HEK293 (cell line): ENCODE results near the gene SFT2D2.
A peak's percentile ranks its signal among the peaks of the same experiment; 100 is the strongest.

Source experiments
- CTCF ChIA-PET: fragments of 350-600 bp; formaldehyde crosslinking; extraction: SDS; loops from one replicate; lab custom pipeline; 2021; ENCODE audit warnings: antibody characterized with exemption; lab: Yijun Ruan, JAX
- POLR2A ChIA-PET: fragments of 300-600 bp; formaldehyde crosslinking; extraction: SDS; loops from one replicate; lab custom pipeline; 2020; ENCODE audit warnings: antibody characterized with exemption, inconsistent platforms; lab: Yijun Ruan, JAX
- H3K27ac ChIP-seq: fragments of 200-500 bp; sonication (Bioruptor generic); 2 replicates; pipeline ENCODE4 v1.5.1; 2014; ENCODE audit warnings: low read depth, low read length, control low read depth, inconsistent platforms; ENCODE audit errors: extremely low read depth
- H3K36me3 ChIP-seq, 2 experiments: fragments of 200-500 bp in 1 of 2; sonication (Bioruptor generic) in 1 of 2; 1 replicate in 1 of 2; 2 replicates in 1 of 2; pipeline ENCODE4 v1.5.1; 2014 to 2017; ENCODE audit warnings: inconsistent platforms in 2 of 2, low read length in 2 of 2; ENCODE audit not compliant: control insufficient read depth in 2 of 2, insufficient read depth in 1 of 2
- H3K4me1 ChIP-seq: fragments of 200-500 bp; sonication (Bioruptor generic); 2 replicates; pipeline ENCODE4 v1.5.1; 2014; ENCODE audit warnings: mild to moderate bottlenecking, low read length, inconsistent platforms; ENCODE audit not compliant: control insufficient read depth, insufficient read depth
- H3K4me3 ChIP-seq: 2 replicates; pipeline ENCODE4 v1.5.1; 2011; ENCODE audit warnings: low read depth, mild to moderate bottlenecking, control low read depth, low read length, moderate library complexity
- H3K9me3 ChIP-seq: fragments of 200-500 bp; sonication (Bioruptor generic); 2 replicates; pipeline ENCODE4 v1.5.1; 2014; ENCODE audit warnings: low read depth, low read length, inconsistent platforms; ENCODE audit not compliant: control insufficient read depth, insufficient read depth
- ATF2 ChIP-seq: fragments of 450-650 bp; formaldehyde crosslinking; IDR thresholded peaks from 2 replicates; pipeline ENCODE4 v1.5.1; 2016; ENCODE audit warnings: missing biosample characterization, missing genetic modification characterization, low read depth
- FEZF1 ChIP-seq: fragments of 450-650 bp; formaldehyde crosslinking; IDR thresholded peaks from 2 replicates; pipeline ENCODE4 v1.5.1; 2016; ENCODE audit warnings: missing biosample characterization, missing genetic modification characterization
- HOXA7 ChIP-seq: sonication (generic); formaldehyde crosslinking; IDR thresholded peaks from 2 replicates; pipeline ENCODE4 v1.8.1; 2022; ENCODE audit warnings: missing genetic modification reagents, borderline replicate concordance
- KLF1 ChIP-seq: fragments of 450-650 bp; formaldehyde crosslinking; IDR thresholded peaks from 2 replicates; pipeline ENCODE4 v1.5.1; 2016; ENCODE audit warnings: missing biosample characterization, missing genetic modification characterization
- PBX3 ChIP-seq: sonication (generic); formaldehyde crosslinking; IDR thresholded peaks from 2 replicates; pipeline ENCODE4 v1.8.1; 2022; ENCODE audit warnings: mild to moderate bottlenecking, moderate library complexity, missing genetic modification reagents
- SETDB1 ChIP-seq: IDR thresholded peaks from one replicate; pipeline ENCODE4 v1.6.1; 2017; ENCODE audit warnings: mild to moderate bottlenecking, low read length, moderate library complexity, mixed read lengths; ENCODE audit not compliant: insufficient read length
- ZBTB11 ChIP-seq: fragments of 450-650 bp; formaldehyde crosslinking; conservative IDR thresholded peaks from 2 replicates; pipeline ENCODE4 v1.5.1; 2016; ENCODE audit warnings: low read depth, missing biosample characterization, missing genetic modification characterization
- ZBTB6 ChIP-seq: fragments of 450-650 bp; formaldehyde crosslinking; IDR thresholded peaks from 2 replicates; pipeline ENCODE4 v1.5.1; 2017; ENCODE audit warnings: missing biosample characterization, missing genetic modification characterization
- ZBTB7A ChIP-seq: fragments of 450-650 bp; formaldehyde crosslinking; IDR thresholded peaks from 2 replicates; pipeline ENCODE4 v1.5.1; 2016; ENCODE audit warnings: low read depth, missing biosample characterization, missing genetic modification characterization
- ZIC2 ChIP-seq: fragments of 450-650 bp; formaldehyde crosslinking; IDR thresholded peaks from 2 replicates; pipeline ENCODE4 v1.5.1; 2016; ENCODE audit warnings: missing biosample characterization, missing genetic modification characterization
- ZNF266 ChIP-seq: fragments of 450-650 bp; formaldehyde crosslinking; IDR thresholded peaks from 2 replicates; pipeline ENCODE4 v1.5.1; 2016; ENCODE audit warnings: missing biosample characterization, missing genetic modification characterization, low read depth
- ZNF324 ChIP-seq: fragments of 450-650 bp; formaldehyde crosslinking; IDR thresholded peaks from 2 replicates; pipeline ENCODE4 v1.5.1; 2016; ENCODE audit warnings: missing biosample characterization, missing genetic modification characterization
- ZNF433 ChIP-seq: fragments of 450-650 bp; formaldehyde crosslinking; IDR thresholded peaks from 2 replicates; pipeline ENCODE4 v1.5.1; 2016; ENCODE audit warnings: missing biosample characterization, missing genetic modification characterization, low read depth
- ZNF449 ChIP-seq: fragments of 450-650 bp; formaldehyde crosslinking; IDR thresholded peaks from 2 replicates; pipeline ENCODE4 v1.5.1; 2017; ENCODE audit warnings: missing biosample characterization, mild to moderate bottlenecking, missing genetic modification characterization, moderate library complexity
- ZNF548 ChIP-seq: fragments of 450-650 bp; formaldehyde crosslinking; IDR thresholded peaks from 2 replicates; pipeline ENCODE4 v1.5.1; 2016; ENCODE audit warnings: missing biosample characterization, missing genetic modification characterization
- ZNF555 ChIP-seq: fragments of 450-650 bp; formaldehyde crosslinking; conservative IDR thresholded peaks from 2 replicates; pipeline ENCODE4 v1.5.1; 2017; ENCODE audit warnings: missing biosample characterization, mild to moderate bottlenecking, missing genetic modification characterization, inconsistent platforms
- ZNF629 ChIP-seq: fragments of 450-650 bp; formaldehyde crosslinking; IDR thresholded peaks from 2 replicates; pipeline ENCODE4 v1.5.1; 2017; ENCODE audit warnings: missing biosample characterization, missing genetic modification characterization
- ZNF639 ChIP-seq: fragments of 450-650 bp; formaldehyde crosslinking; IDR thresholded peaks from 2 replicates; pipeline ENCODE4 v1.5.1; 2016; ENCODE audit warnings: missing biosample characterization, missing genetic modification characterization
- ZNF692 ChIP-seq: fragments of 450-650 bp; formaldehyde crosslinking; IDR thresholded peaks from 2 replicates; pipeline ENCODE4 v1.5.1; 2016; ENCODE audit warnings: missing biosample characterization, missing genetic modification characterization
- ZNF768 ChIP-seq: fragments of 450-650 bp; formaldehyde crosslinking; IDR thresholded peaks from 2 replicates; pipeline ENCODE4 v1.5.1; 2018; ENCODE audit warnings: missing biosample characterization, mild to moderate bottlenecking, missing genetic modification characterization
- ZNF792 ChIP-seq: fragments of 450-650 bp; formaldehyde crosslinking; IDR thresholded peaks from 2 replicates; pipeline ENCODE4 v1.5.1; 2016; ENCODE audit warnings: missing biosample characterization, missing genetic modification characterization
- ZSCAN4 ChIP-seq: fragments of 450-650 bp; formaldehyde crosslinking; IDR thresholded peaks from 2 replicates; pipeline ENCODE4 v1.5.1; 2017; ENCODE audit warnings: missing biosample characterization, missing genetic modification characterization

SFT2D2 gene

GRCh38 chr1:168178227-168178637 is 47.6 kb upstream of the SFT2D2 start (continued):
- no peak for TF ChIP-seq ZSCAN4 (tag by site-specific recombination)
- no peak for TF ChIP-seq ZNF449 (tag by site-specific recombination)
- peak; percentile 70 for TF ChIP-seq ZNF548 (tag by site-specific recombination)
- TF ChIP-seq ZNF266: no peak
- no peak for TF ChIP-seq FEZF1 (tag by site-specific recombination)
- TF ChIP-seq ZBTB6 (tag by site-specific recombination): no peak; the same call in 1 of the 2 replicates
- no peak for TF ChIP-seq ZNF792
- TF ChIP-seq ZBTB11 (tag by site-specific recombination): no peak
- TF ChIP-seq ZNF692 (tag by site-specific recombination): peak; percentile 76; the same call in 1 of the 2 replicates
- no peak for TF ChIP-seq ZBTB7A (tag by site-specific recombination)
- TF ChIP-seq SETDB1: peak; percentile 22
- no peak for TF ChIP-seq HOXA7 (CRISPR knock-in tag)
- TF ChIP-seq PBX3 (CRISPR knock-in tag): no peak
- no peak for TF ChIP-seq ZNF629 (tag by site-specific recombination)

- POLR2A ChIA-PET: interaction anchor here (1.7 kb wide), 1 partner anchor 48 kb away, joined by 4 read pairs; no protein-coding TSS in a partner anchor
- H3K27ac ChIP-seq: peak within 1 kb of the TSS; percentile 87
- H3K36me3 ChIP-seq: peaks cover 0 to under 1% of the 10 kb centered on the region in 2 experiments; a peak in 1 of 3 replicates
- TF ChIP-seq KLF1: peak; percentile 81
- peak; percentile 91 for TF ChIP-seq ZNF324 (tag by site-specific recombination)
- peak; percentile 100 for TF ChIP-seq ZNF629 (tag by site-specific recombination)
- no peak for TF ChIP-seq ZIC2
- TF ChIP-seq ZNF433 (tag by site-specific recombination): no peak
- TF ChIP-seq ZNF639: peak; percentile 80; the same call in 1 of the 2 replicates
- TF ChIP-seq ZNF555 (tag by site-specific recombination): no peak
- TF ChIP-seq ATF2 (tag by site-specific recombination): peak; percentile 100
- no peak for TF ChIP-seq ZNF768 (tag by site-specific recombination)
Observed at GRCh38 chr1:168178638-168179437, 47.0 kb upstream of the SFT2D2 start, which contains the start of gene TIPRL. Gene TIPRL (plus strand): TSS chr1:168178962. CDS start chr1:168179078, 116 bp downstream.

More at GRCh38 chr1:168178638-168179437, 47.0 kb upstream of the SFT2D2 start, which contains the start of gene TIPRL:
- Histone ChIP-seq H3K4me3 (peak within 1 kb of the TSS; percentile 93), H3K9me3 (no peaks in the 10 kb centered on the region), H3K4me1 (peaks cover 9% of the 10 kb centered on the region)
- CTCF ChIA-PET: interaction anchor here (0.6 to 1.0 kb wide), 3 partner anchors 19 to 1372 kb away, joined by 3 to 4 read pairs (median 4); no protein-coding TSS in a partner anchor
